Measurements from ENCODE around the gene L3MBTL2.

L3MBTL2 gene

GRCh38 chr22:41177040-41177621 lies 28.0 kb upstream of the L3MBTL2 start:
- POLR2A ChIA-PET = no interaction called here
- no peak overlapping the region for H3K4me3 ChIP-seq (ENCODE audit: low read depth, low read length)
- no peaks in the 10 kb centered on the region for H3K4me1 ChIP-seq (ENCODE audit: control insufficient read depth, insufficient read depth, low read length)
- H3K27ac ChIP-seq (ENCODE audit: extremely low read depth, low read depth, low read length) = no peak overlapping the region
- H3K36me3 ChIP-seq (ENCODE audit: control insufficient read depth in 2 of 2, insufficient read depth in 1 of 2, low read length in 2 of 2) = peaks cover 73 to 82% of the 10 kb centered on the region in 2 experiments
- TF ChIP-seq ZBTB8A (tag by site-specific recombination; IDR thresholded peaks at IDR 0.05) (no peak), ZNF473 (tag by site-specific recombination; IDR thresholded peaks at IDR 0.05) (no peak), EGR2 (tag by site-specific recombination; IDR thresholded peaks at IDR 0.05; ENCODE audit: low read depth) (no peak), PATZ1 (tag by site-specific recombination; IDR thresholded peaks at IDR 0.05) (no peak)
- no peaks in the 10 kb centered on the region for H3K9me3 ChIP-seq (ENCODE audit: control insufficient read depth, insufficient read depth, low read depth, low read length)
- CTCF ChIA-PET = interaction anchor here (0.8 kb wide), 1 partner anchor 13 kb away, joined by 3 read pairs; no protein-coding TSS in a partner anchor

GRCh38 chr22:41177622-41178424 lies 27.3 kb upstream of the L3MBTL2 start:
- Histone ChIP-seq H3K9me3 (ENCODE audit: control insufficient read depth, insufficient read depth, low read depth, low read length) (no peaks in the 10 kb centered on the region), H3K4me1 (ENCODE audit: control insufficient read depth, insufficient read depth, low read length) (peaks cover 3% of the 10 kb centered on the region; the same call in 1 of the 2 replicates), H3K27ac (ENCODE audit: extremely low read depth, low read depth, low read length) (no peak overlapping the region), H3K36me3 (ENCODE audit: control insufficient read depth in 2 of 2, insufficient read depth in 1 of 2, low read length in 2 of 2) (peaks cover 66 to 75% of the 10 kb centered on the region in 2 experiments), H3K4me3 (ENCODE audit: low read depth, low read length) (no peak overlapping the region)
- TF ChIP-seq HIC1 (tag by site-specific recombination; IDR thresholded peaks at IDR 0.05) (0 out of 2 replicates have a peak, but pooled peaks have one; percentile 15), ZBTB44 (tag by site-specific recombination; IDR thresholded peaks at IDR 0.05) (peak; percentile 79), ZNF398 (tag by site-specific recombination; IDR thresholded peaks at IDR 0.05) (no peak), ELK4 (IDR thresholded peaks at IDR 0.05; ENCODE audit: borderline replicate concordance, low read depth, low read length) (no peak), ZIC2 (tag by site-specific recombination; IDR thresholded peaks at IDR 0.05) (0 out of 2 replicates have a peak, but pooled peaks have one; percentile 18), ZBTB8A (tag by site-specific recombination; IDR thresholded peaks at IDR 0.05) (no peak), ZNF600 (tag by site-specific recombination; IDR thresholded peaks at IDR 0.05) (peak; percentile 79), KLF8 (tag by site-specific recombination; IDR thresholded peaks at IDR 0.05) (no peak), ZNF670 (tag by site-specific recombination; IDR thresholded peaks at IDR 0.05; ENCODE audit: low read depth) (no peak), SCRT2 (tag by site-specific recombination; IDR thresholded peaks at IDR 0.05) (peak; percentile 92), ZNF645 (tag by site-specific recombination; IDR thresholded peaks at IDR 0.05) (no peak), SCRT1 (tag by site-specific recombination; IDR thresholded peaks at IDR 0.05; ENCODE audit: borderline replicate concordance) (peak; percentile 82)
- ChIA-PET CTCF (interaction anchor here (0.8 kb wide), 1 partner anchor 12 kb away, joined by 3 read pairs; no protein-coding TSS in a partner anchor), POLR2A (no interaction called here)
